NT2/D1 (cell line): ENCODE measurements around the gene DENND5A.

Experiments used
- DNase-seq: peaks from one replicate; pipeline ENCODE4 v3.0.0-alpha.2; 2011; ENCODE audit warnings: low read depth, low spot score
- H3K27me3 ChIP-seq: 2 replicates; pipeline ENCODE4 v1.6.0; 2011; ENCODE audit warnings: mild to moderate bottlenecking; ENCODE audit not compliant: insufficient read length, insufficient read depth
- H3K36me3 ChIP-seq: 2 replicates; pipeline ENCODE4 v1.6.1; 2011; ENCODE audit warnings: mild to moderate bottlenecking, low read length, mixed read lengths; ENCODE audit not compliant: insufficient read depth, insufficient read length
- H3K4me1 ChIP-seq: 2 replicates; pipeline ENCODE4 v1.5.1; 2011; ENCODE audit not compliant: insufficient read depth, insufficient read length
- H3K4me3 ChIP-seq: 2 replicates; pipeline ENCODE4 v1.5.1; 2011; ENCODE audit warnings: low read depth; ENCODE audit not compliant: insufficient read length
- H3K9ac ChIP-seq: 2 replicates; pipeline ENCODE4 v1.6.0; 2011; ENCODE audit warnings: low read depth; ENCODE audit not compliant: insufficient read length
- H3K9me3 ChIP-seq: 2 replicates; pipeline ENCODE4 v1.5.1; 2011; ENCODE audit warnings: mild to moderate bottlenecking, low read length; ENCODE audit not compliant: insufficient read depth
- SUZ12 ChIP-seq: IDR thresholded peaks from 2 replicates; pipeline ENCODE4 v1.6.1; 2011; ENCODE audit not compliant: insufficient read length, insufficient read depth; ENCODE audit errors: extremely low read depth
- YY1 ChIP-seq: IDR thresholded peaks from 2 replicates; pipeline ENCODE4 v1.6.1; 2011; ENCODE audit not compliant: insufficient read length, insufficient read depth
- ZNF274 ChIP-seq: IDR thresholded peaks from 2 replicates; pipeline ENCODE4 v1.6.1; 2011; ENCODE audit warnings: mild to moderate bottlenecking, low read depth, low read length

The DENND5A gene

DNA sequence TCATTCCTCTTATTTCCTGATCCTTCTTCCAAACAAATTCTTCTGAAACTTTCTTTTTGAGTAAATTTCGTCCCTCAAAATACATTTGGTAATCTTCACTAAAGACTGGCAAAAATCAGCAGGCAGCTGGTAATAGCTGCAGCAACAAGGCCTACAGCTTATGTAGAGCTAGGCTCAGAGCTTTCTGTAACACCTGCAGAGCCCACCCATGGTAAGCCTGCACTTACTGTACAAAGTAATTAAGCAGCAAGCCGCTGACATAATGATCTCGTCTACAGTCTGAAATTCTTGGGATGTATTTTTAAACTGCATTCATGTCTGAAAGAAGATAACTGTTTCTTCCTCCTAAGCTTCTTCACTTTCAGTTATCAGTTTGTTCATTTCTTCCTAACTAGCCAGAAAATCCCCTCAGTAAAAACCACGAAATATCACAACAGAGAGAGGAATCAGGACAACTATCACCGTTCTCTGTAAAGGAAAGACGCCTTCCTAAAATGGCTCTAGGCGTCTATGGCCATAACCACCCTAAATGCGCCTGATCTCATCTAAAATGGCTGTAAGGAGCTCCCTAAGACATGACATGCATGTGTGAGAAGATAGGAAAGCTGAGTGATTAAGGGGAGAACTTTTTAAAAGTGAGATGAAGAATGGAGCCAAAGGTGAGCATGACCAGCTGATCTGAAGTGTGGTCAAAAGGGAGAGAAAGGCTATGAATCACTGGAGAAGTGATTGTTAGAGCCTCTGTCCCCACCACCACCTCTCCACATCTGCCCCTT, 56.2 kb downstream of the DENND5A start:
- H3K27me3 ChIP-seq = no peaks in the 10 kb centered on the region
- DNase-seq = no peak
- peaks cover 15% of the 10 kb centered on the region for H3K36me3 ChIP-seq
- H3K4me3 ChIP-seq = no peak overlapping the region
- no peaks in the 10 kb centered on the region for H3K4me1 ChIP-seq
- no peak overlapping the region for H3K9ac ChIP-seq
- no peaks in the 10 kb centered on the region for H3K9me3 ChIP-seq
- TF ChIP-seq YY1 = no peak
- TF ChIP-seq SUZ12 = no peak
- TF ChIP-seq ZNF274 = no peak

- H3K9me3 ChIP-seq = no peaks in the 10 kb centered on the region
- TF ChIP-seq YY1 (no peak), ZNF274 (no peak), SUZ12 (no peak)
- no peak for DNase-seq
- no peaks in the 10 kb centered on the region for H3K27me3 ChIP-seq
- H3K9ac ChIP-seq = no peak overlapping the region
- no peaks in the 10 kb centered on the region for H3K4me1 ChIP-seq
- H3K4me3 ChIP-seq = no peak overlapping the region
- H3K36me3 ChIP-seq = peaks cover 30% of the 10 kb centered on the region
These were observed 57.9 kb downstream of the DENND5A start for GRCh38 chr11:9207229-9207628.

DNA sequence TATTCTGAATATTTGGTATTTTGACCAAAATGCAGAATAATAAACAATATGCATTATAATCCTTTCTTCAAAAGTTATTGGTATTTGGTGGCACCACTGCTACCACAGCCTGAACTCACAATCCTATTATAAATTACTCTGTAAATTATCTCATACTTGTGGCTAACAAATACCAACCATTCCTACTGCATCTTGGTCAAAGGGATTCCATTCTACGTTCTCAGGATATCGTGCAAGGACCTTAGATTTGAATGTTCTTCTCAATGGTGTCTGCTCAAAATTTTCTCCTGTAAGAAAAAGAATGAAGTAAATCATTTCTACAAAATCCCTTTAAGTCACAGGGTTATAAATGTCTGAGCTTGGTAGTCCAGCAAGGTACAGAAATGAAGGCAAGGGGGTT, 58.7 kb downstream of the DENND5A start:
- H3K4me3 ChIP-seq = no peak overlapping the region
- TF ChIP-seq SUZ12 (no peak), ZNF274 (no peak), YY1 (no peak)
- no peak for DNase-seq

GRCh38 chr11:9203691-9204311, 61.3 kb downstream of the DENND5A start:
- no peaks in the 10 kb centered on the region for H3K27me3 ChIP-seq
- peaks cover 43% of the 10 kb centered on the region for H3K36me3 ChIP-seq
- H3K4me1 ChIP-seq = no peaks in the 10 kb centered on the region
- no peak for DNase-seq
- no peaks in the 10 kb centered on the region for H3K9me3 ChIP-seq
- H3K9ac ChIP-seq = no peak overlapping the region
- no peak for TF ChIP-seq SUZ12
- TF ChIP-seq YY1 = no peak
- TF ChIP-seq ZNF274 = no peak
- H3K4me3 ChIP-seq = no peak overlapping the region

More for the DNA sequence above, 58.7 kb downstream of the DENND5A start:
- H3K9ac ChIP-seq = no peak overlapping the region
- H3K4me1 ChIP-seq = no peaks in the 10 kb centered on the region
- H3K27me3 ChIP-seq = no peaks in the 10 kb centered on the region
- H3K36me3 ChIP-seq = peaks cover 36% of the 10 kb centered on the region
- H3K9me3 ChIP-seq = no peaks in the 10 kb centered on the region

DNA sequence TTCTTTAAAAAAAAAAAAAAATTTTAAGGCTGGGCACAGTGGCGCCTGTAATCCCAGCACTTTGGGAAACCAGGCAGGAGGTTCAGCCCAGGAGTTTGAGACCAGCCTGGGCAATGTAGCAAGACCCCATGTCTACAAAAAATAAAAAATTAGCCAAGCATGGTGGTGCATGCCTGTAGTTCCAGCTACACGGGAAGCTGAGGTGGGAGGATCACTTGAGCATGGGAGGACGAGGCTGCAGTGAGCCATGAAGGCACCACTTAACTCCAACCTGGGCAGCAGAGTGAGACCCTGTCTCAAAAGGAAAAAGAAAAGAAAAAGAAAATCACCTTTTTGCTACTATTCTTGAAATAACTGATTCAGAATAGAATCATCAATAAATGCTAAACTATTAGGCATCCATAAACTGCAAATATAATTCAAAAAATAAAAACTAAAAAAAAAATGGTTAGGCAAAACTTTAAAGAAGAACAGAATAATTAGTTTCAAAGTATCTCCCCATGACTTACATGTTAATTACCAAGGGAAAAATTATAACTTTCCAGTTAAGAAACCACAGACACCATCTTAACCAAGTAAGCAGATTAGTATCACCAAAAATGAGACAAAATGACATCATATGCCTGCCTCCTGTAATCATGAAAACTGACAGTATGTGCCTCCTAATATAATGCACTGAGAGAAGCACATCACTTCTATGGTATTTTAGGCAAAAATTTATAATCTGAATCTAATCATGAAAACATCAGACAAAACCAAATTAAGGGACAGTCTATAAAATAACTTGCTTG, 63.6 kb downstream of the DENND5A start:
- DNase-seq = no peak
- no peak overlapping the region for H3K9ac ChIP-seq
- no peak overlapping the region for H3K4me3 ChIP-seq
- H3K4me1 ChIP-seq = no peaks in the 10 kb centered on the region
- no peaks in the 10 kb centered on the region for H3K27me3 ChIP-seq
- H3K9me3 ChIP-seq = no peaks in the 10 kb centered on the region
- TF ChIP-seq ZNF274 (no peak), SUZ12 (no peak), YY1 (no peak)
- H3K36me3 ChIP-seq = peaks cover 47% of the 10 kb centered on the region

GRCh38 chr11:9200471-9200870, 64.7 kb downstream of the DENND5A start:
- no peaks in the 10 kb centered on the region for H3K9me3 ChIP-seq
- TF ChIP-seq YY1 = no peak
- no peak for TF ChIP-seq ZNF274
- TF ChIP-seq SUZ12 = no peak
- no peak for DNase-seq
- H3K4me1 ChIP-seq = no peaks in the 10 kb centered on the region
- H3K9ac ChIP-seq = no peak overlapping the region
- peaks cover 41% of the 10 kb centered on the region for H3K36me3 ChIP-seq
- no peaks in the 10 kb centered on the region for H3K27me3 ChIP-seq
- H3K4me3 ChIP-seq = no peak overlapping the region

DNA sequence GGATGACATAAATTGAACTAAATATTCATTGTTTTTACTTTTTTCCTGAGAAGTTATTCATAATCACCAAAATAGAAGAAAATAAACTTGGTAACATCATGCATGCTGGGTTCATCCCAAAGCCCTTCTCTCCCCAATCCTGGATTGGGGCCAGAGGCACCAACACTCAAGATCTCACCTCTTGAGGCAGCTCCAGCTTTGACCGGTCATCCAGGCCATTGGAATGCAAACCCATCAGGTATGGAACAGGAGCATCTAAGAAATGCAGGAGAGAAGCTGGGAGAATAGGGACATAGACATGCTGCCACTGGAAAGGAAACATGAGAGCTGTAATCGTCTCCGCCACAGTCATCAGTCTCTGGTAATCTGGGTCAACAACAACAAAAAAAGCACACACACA, 71.8 kb downstream of the DENND5A start:
- Histone ChIP-seq H3K9ac (no peak overlapping the region), H3K9me3 (peaks cover 34% of the 10 kb centered on the region; the same call in 1 of the 2 replicates), H3K36me3 (peaks cover 33% of the 10 kb centered on the region), H3K27me3 (no peaks in the 10 kb centered on the region), H3K4me3 (no peak overlapping the region), H3K4me1 (no peaks in the 10 kb centered on the region)
- no peak for DNase-seq
- TF ChIP-seq SUZ12 (no peak), ZNF274 (no peak), YY1 (no peak)
